GM19035 (cell line): Measurements from ENCODE around the gene BORCS5.
"Not testable (repeated sequence)": the region's sequence is repeated elsewhere in the genome, so short reads cannot be mapped to it uniquely, and the experiment has no call there.

Source experiments
- ATAC-seq: cut with Tn5 transposase; IDR thresholded peaks from one replicate; pipeline ENCODE4 v1.9.1; 2021; ENCODE audit not compliant: unreplicated experiment

The BORCS5 gene

GRCh38 chr12:12456637-12457036 lies 99.8 kb downstream of the BORCS5 start:
- no peak for ATAC-seq

- ATAC-seq, result no peak
Measured at GRCh38 chr12:12460935-12461922, 104.4 kb downstream of the BORCS5 start.

GRCh38 chr12:12461923-12462315 lies 105.0 kb downstream of the BORCS5 start:
- ATAC-seq, result no peak

- ATAC-seq, result no peak
Measured at GRCh38 chr12:12465522-12465921, 108.6 kb downstream of the BORCS5 start.

GRCh38 chr12:12466157-12466556 lies 109.3 kb downstream of the BORCS5 start:
- no peak for ATAC-seq

- ATAC-seq, result no peak
Measured at GRCh38 chr12:12467264-12467663, 110.4 kb downstream of the BORCS5 start.

- no peak for ATAC-seq
Measured at GRCh38 chr12:12467688-12468261, 110.9 kb downstream of the BORCS5 start.

- ATAC-seq, result no peak
Measured at GRCh38 chr12:12468575-12468974, 111.7 kb downstream of the BORCS5 start.

- no peak for ATAC-seq
Measured at GRCh38 chr12:12469386-12469785, 112.5 kb downstream of the BORCS5 start.

- ATAC-seq, result no peak
Measured at GRCh38 chr12:12470751-12471306, 114.0 kb downstream of the BORCS5 start.

- not testable (repeated sequence) for ATAC-seq
Measured at GRCh38 chr12:12471982-12472961, 115.4 kb downstream of the BORCS5 start.

- ATAC-seq, result no peak
Measured at GRCh38 chr12:12473223-12473622, 116.3 kb downstream of the BORCS5 start.

GRCh38 chr12:12474471-12474928 lies 117.6 kb downstream of the BORCS5 start:
- ATAC-seq, result peak; percentile 33

- peak; percentile 97 for ATAC-seq
Measured at GRCh38 chr12:12474931-12475795, 118.3 kb downstream of the BORCS5 start.

GRCh38 chr12:12476857-12477531 lies 120.1 kb downstream of the BORCS5 start:
- no peak for ATAC-seq

GRCh38 chr12:12477532-12477890 lies 120.6 kb downstream of the BORCS5 start:
- no peak for ATAC-seq

- ATAC-seq, result no peak
Measured at GRCh38 chr12:12480074-12480473, 123.2 kb downstream of the BORCS5 start.

GRCh38 chr12:12481631-12482030 lies 124.8 kb downstream of the BORCS5 start:
- no peak for ATAC-seq

- ATAC-seq, result no peak
Measured at GRCh38 chr12:12482150-12482761, 125.4 kb downstream of the BORCS5 start.
